Adrenal gland (tissue), 5 donors: ENCODE data around the gene HPS4.

Source experiments
- CTCF ChIP-seq, 6 experiments: fragments of 450-650 bp in 4 of 6; fragments of 200-600 bp in 2 of 6; sonication (generic) in 1 of 6; IDR thresholded peaks; 1 replicate in 5 of 6; 2 replicates in 1 of 6; pipeline versions ENCODE4 v1.5.1 to v1.8.0; 2016 to 2021; ENCODE audit warnings: antibody characterized with exemption in 6 of 6, mild to moderate bottlenecking in 2 of 6, moderate library complexity in 1 of 6
- POLR2A ChIP-seq, 2 donors: fragments of 450-650 bp; IDR thresholded peaks; one replicate each; pipeline ENCODE4 v1.6.1; 2017; ENCODE audit warnings: antibody characterized with exemption in 2 of 2, mild to moderate bottlenecking in 2 of 2, moderate library complexity in 1 of 2
- donor health status: DM: no; HTN: no; CAD: no.

DNA sequence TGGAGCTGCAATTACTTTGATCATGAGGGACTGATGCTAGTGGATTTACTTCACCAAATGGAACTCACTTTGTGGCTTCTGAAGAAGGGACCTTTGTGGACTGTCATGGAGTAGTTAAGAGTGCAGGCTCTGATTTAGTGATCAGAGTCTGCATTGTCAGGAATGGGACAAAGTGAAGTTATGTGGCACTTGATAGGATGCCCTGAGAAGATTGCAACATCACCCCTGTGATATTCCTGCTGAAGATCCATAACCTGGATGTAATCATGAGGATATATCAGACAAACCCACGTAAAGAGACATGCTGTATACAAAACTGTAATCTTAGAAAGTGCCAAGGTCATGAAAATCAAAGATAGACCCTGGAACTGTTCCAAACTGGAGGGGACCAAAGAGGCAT, 30.3 kb upstream of the HPS4 start:
- TF ChIP-seq CTCF (IDR thresholded peaks at IDR 0.05) (no peak), POLR2A (IDR thresholded peaks at IDR 0.05) (no peak)
